Activated CD8-positive, alpha-beta memory T cell treated with anti-CD3 and anti-CD28 coated beads, Interleukin-2, amount 50 U/mL, for 24 hours (primary cell): Measurements from ENCODE around the gene UCP1.

Experiments used
- DNase-seq: peaks from one replicate; pipeline ENCODE4 v3.0.0-alpha.2; 2020; ENCODE audit errors: extremely low read depth

Gene UCP1

GRCh38 chr4:140568507-140569306 lies at the start of gene UCP1:
TSS of gene UCP1 (minus strand) at chr4:140568961. CDS start at chr4:140568729, 232 bp downstream.
- no peak for DNase-seq

GRCh38 chr4:140617499-140618248 lies 48.9 kb upstream of the UCP1 start:
- no peak for DNase-seq

- DNase-seq: no peak
Measured at GRCh38 chr4:140615451-140615850, 46.7 kb upstream of the UCP1 start.

GRCh38 chr4:140612357-140612756 lies 43.6 kb upstream of the UCP1 start:
- DNase-seq: no peak

GRCh38 chr4:140611854-140612253 lies 43.1 kb upstream of the UCP1 start:
- DNase-seq: no peak

- DNase-seq: no peak
Measured at GRCh38 chr4:140609548-140610425, 41.0 kb upstream of the UCP1 start.

GRCh38 chr4:140607852-140608251 lies 39.1 kb upstream of the UCP1 start:
- no peak for DNase-seq

- DNase-seq: no peak
Measured at GRCh38 chr4:140604544-140604943, 35.8 kb upstream of the UCP1 start.

GRCh38 chr4:140603286-140603685 lies 34.5 kb upstream of the UCP1 start:
- no peak for DNase-seq

- no peak for DNase-seq
Measured at GRCh38 chr4:140602714-140603113, 34.0 kb upstream of the UCP1 start.

- no peak for DNase-seq
Measured at GRCh38 chr4:140600408-140600807, 31.6 kb upstream of the UCP1 start.

- no peak for DNase-seq
Measured at GRCh38 chr4:140595065-140595464, 26.3 kb upstream of the UCP1 start.

- no peak for DNase-seq
Measured at GRCh38 chr4:140584439-140584838, 15.7 kb upstream of the UCP1 start.

GRCh38 chr4:140581078-140581477 lies 12.3 kb upstream of the UCP1 start:
- DNase-seq: no peak

GRCh38 chr4:140579278-140579677 lies 10.5 kb upstream of the UCP1 start:
- DNase-seq: no peak

- DNase-seq: no peak
Measured at GRCh38 chr4:140575489-140575888, 6.7 kb upstream of the UCP1 start.

- no peak for DNase-seq
Measured at GRCh38 chr4:140571620-140572019, 2.9 kb upstream of the UCP1 start.

- no peak for DNase-seq
Measured at GRCh38 chr4:140569307-140569638, 512 bp upstream of the UCP1 start.

GRCh38 chr4:140559696-140560095 lies 9.1 kb downstream of the UCP1 start:
- DNase-seq: no peak

GRCh38 chr4:140557831-140558435 lies 10.8 kb downstream of the UCP1 start:
- DNase-seq: no peak

GRCh38 chr4:140556372-140557085 lies 12.2 kb downstream of the UCP1 start:
- DNase-seq: no peak
